ENCODE results near the gene SH3PXD2A.

GRCh38 chr10:103790580-103790979 lies 64.8 kb downstream of the SH3PXD2A start:
- no peak for TF ChIP-seq TAF1 (IDR thresholded peaks at IDR 0.05; ENCODE audit: borderline replicate concordance, low read depth, low read length)
- no peak for TF ChIP-seq POLR2A (IDR thresholded peaks at IDR 0.05; ENCODE audit: low read depth, low read length)
- TF ChIP-seq POLR2AphosphoS5 (IDR thresholded peaks at IDR 0.05; ENCODE audit: low read depth, low read length): no peak
